GM12891 (cell line): ENCODE measurements around the gene ZNF672.

Source experiments
- PAX5 ChIP-seq: IDR thresholded peaks from 2 replicates; pipeline ENCODE4 v1.6.1; 2011; ENCODE audit warnings: low read length, moderate library complexity, mild to moderate bottlenecking; ENCODE audit not compliant: insufficient read depth, severe bottlenecking
- POLR2A ChIP-seq: IDR thresholded peaks from 2 replicates; pipeline ENCODE4 v1.6.1; 2011; ENCODE audit warnings: low read depth, low read length, control low read depth
- POLR2AphosphoS5 ChIP-seq: IDR thresholded peaks from 2 replicates; pipeline ENCODE4 v1.6.1; 2011; ENCODE audit warnings: low read depth, low read length, control low read depth

DNA sequence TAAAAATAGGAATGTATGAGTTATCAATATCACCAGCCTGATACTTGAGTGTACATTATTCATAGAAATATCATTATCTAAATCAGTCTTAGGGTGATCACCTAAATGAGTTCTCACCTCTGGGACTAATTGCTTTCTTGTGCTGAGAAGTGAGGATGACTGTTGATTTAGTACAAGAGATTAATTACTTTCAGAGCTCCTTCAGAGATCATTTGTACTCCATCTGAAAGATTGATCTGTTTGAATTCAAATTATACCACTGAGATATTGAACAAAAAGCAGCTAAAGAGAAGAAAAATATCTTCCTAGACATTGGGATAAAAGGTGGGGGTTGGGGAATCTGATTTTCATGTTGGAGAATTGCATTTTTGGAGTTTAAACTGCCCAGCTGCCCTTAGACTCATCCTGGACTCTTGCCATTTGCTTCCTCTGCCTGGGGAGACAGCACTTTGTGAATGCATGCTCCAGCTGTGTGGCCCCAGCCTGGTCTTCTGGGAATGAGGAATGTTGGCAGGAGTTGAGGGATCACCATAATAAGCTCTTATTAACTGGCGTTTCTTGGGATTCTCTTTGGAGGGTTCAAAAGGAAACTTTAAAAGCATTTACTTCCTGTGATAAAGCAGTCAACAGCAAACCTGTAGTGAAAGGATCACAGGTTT is 48.3 kb downstream of the ZNF672 start:
- TF ChIP-seq POLR2A, result no peak
- no peak for TF ChIP-seq POLR2AphosphoS5
- TF ChIP-seq PAX5, result no peak
